NCI-H1417 treated with DMSO at 0.1 percent for 48 hours (cell line): Measurements from ENCODE around the gene CAMTA1.
"Not testable (repeated sequence)": the region's sequence is repeated elsewhere in the genome, so short reads cannot be mapped to it uniquely, and the experiment has no call there.

Source experiments
- DNase-seq: peaks from one replicate; lab custom pipeline; 2025; lab: John Stamatoyannopoulos, UW

Gene CAMTA1

GRCh38 chr1:7369866-7370265, 584.6 kb downstream of the CAMTA1 start:
- no peak for DNase-seq

GRCh38 chr1:7371926-7372325, 586.7 kb downstream of the CAMTA1 start:
- no peak for DNase-seq

- DNase-seq = no peak
These were observed 587.3 kb downstream of the CAMTA1 start for GRCh38 chr1:7372477-7373120.

- no peak for DNase-seq
These were observed 588.0 kb downstream of the CAMTA1 start for GRCh38 chr1:7373251-7373650.

GRCh38 chr1:7373876-7374562, 588.8 kb downstream of the CAMTA1 start:
- no peak for DNase-seq

- DNase-seq = no peak
These were observed 589.4 kb downstream of the CAMTA1 start for GRCh38 chr1:7374563-7375160.

GRCh38 chr1:7375329-7375728, 590.1 kb downstream of the CAMTA1 start:
- DNase-seq = no peak

GRCh38 chr1:7375781-7376660, 590.8 kb downstream of the CAMTA1 start:
- no peak for DNase-seq

- no peak for DNase-seq
These were observed 591.4 kb downstream of the CAMTA1 start for GRCh38 chr1:7376676-7377075.

GRCh38 chr1:7378346-7379130, 593.3 kb downstream of the CAMTA1 start:
- no peak for DNase-seq

- DNase-seq = no peak
These were observed 594.3 kb downstream of the CAMTA1 start for GRCh38 chr1:7379441-7379971.

- not testable (repeated sequence) for DNase-seq
These were observed 594.8 kb downstream of the CAMTA1 start for GRCh38 chr1:7380068-7380467.

GRCh38 chr1:7380712-7381111, 595.5 kb downstream of the CAMTA1 start:
- no peak for DNase-seq

GRCh38 chr1:7381729-7382128, 596.5 kb downstream of the CAMTA1 start:
- not testable (repeated sequence) for DNase-seq

GRCh38 chr1:7382971-7383370, 597.7 kb downstream of the CAMTA1 start:
- DNase-seq = no peak

GRCh38 chr1:7383671-7384520, 598.6 kb downstream of the CAMTA1 start:
- DNase-seq = no peak

- no peak for DNase-seq
These were observed 599.4 kb downstream of the CAMTA1 start for GRCh38 chr1:7384679-7385078.

- no peak for DNase-seq
These were observed 600.4 kb downstream of the CAMTA1 start for GRCh38 chr1:7385471-7386225.

GRCh38 chr1:7386226-7387052, 601.2 kb downstream of the CAMTA1 start:
- no peak for DNase-seq
